Omental fat pad (tissue), 4 donors: ENCODE measurements around the gene EID2B. TPM values are rescaled to one million over a fixed set of nuclear protein-coding genes. Genes with fewer than 3 reads are reported as not detected.

Experiments used
- ATAC-seq: fragments of 150-250 bp; one replicate; pipeline ENCODE4 v1.9.1; 2016; ENCODE audit warnings: mild to moderate bottlenecking, moderate library complexity; ENCODE audit not compliant: low FRiP score
- DNase-seq: peaks from one replicate; pipeline ENCODE4 v3.0.0-alpha.2; 2019; ENCODE audit warnings: low spot score
- total RNA-seq, 4 donors: library from RNA; depleted of rRNA; stranded (reverse); fragments of >200 nt; gene quantifications; one replicate each; pipeline ENCODE4 v1.1.0, GENCODE V29; 2016
- TF ChIP-seq, protein P1 (sequence below), 3 donors: fragments of 450-650 bp; IDR thresholded peaks; one replicate each; pipeline ENCODE4 v1.5.1; 2016 to 2017; ENCODE audit warnings: antibody characterized with exemption in 3 of 3, mild to moderate bottlenecking in 3 of 3, moderate library complexity in 2 of 3

The EID2B gene
- total RNA-seq, 4 donors from 2014 or later: 1.8 to 4.4 (median 2.3) TPM

DNA sequence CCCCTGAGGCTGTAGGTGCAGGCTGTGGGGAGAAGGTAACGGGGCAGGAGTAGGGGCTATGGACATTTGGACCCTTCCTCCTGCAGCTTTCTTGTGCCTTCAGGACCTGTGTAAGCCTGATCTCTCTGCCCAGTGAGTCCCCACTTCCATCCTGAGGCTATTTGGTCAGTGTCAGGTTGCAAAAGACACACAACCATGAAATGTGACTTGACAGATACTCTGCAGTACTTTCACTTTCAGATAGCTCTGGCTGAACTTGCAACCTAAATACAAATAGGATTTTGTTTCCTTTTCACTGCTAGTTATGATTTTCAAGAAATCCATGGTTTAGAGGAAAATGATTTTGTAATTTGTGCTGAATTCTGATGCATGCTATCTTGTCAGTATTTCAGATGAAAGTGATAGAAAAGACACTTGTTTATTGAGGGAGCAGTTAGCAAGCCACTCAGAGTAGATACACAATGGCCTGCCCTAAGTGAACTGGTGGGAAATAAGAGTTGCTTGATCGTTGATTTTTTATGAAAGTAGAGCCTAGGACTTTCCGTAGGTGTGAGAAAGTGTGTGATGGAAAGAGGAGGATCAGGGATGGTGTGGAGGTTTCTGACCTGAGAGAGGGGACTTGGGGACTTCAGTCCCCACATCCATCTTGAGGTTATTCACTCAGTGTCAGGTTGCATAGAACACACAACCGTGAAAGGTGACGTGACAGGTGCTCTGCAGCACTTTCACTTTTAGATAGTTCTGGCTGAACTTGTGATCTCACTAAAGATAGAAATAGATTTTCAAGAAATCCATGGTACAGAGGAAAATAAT, 25.4 kb upstream of the EID2B start:
- no peak for ATAC-seq
- no peak for DNase-seq
- TF ChIP-seq, protein P1, sequence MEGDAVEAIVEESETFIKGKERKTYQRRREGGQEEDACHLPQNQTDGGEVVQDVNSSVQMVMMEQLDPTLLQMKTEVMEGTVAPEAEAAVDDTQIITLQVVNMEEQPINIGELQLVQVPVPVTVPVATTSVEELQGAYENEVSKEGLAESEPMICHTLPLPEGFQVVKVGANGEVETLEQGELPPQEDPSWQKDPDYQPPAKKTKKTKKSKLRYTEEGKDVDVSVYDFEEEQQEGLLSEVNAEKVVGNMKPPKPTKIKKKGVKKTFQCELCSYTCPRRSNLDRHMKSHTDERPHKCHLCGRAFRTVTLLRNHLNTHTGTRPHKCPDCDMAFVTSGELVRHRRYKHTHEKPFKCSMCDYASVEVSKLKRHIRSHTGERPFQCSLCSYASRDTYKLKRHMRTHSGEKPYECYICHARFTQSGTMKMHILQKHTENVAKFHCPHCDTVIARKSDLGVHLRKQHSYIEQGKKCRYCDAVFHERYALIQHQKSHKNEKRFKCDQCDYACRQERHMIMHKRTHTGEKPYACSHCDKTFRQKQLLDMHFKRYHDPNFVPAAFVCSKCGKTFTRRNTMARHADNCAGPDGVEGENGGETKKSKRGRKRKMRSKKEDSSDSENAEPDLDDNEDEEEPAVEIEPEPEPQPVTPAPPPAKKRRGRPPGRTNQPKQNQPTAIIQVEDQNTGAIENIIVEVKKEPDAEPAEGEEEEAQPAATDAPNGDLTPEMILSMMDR (IDR thresholded peaks at IDR 0.05): no peak

- no peak for ATAC-seq
- no peak for DNase-seq
- TF ChIP-seq, protein P1 (IDR thresholded peaks at IDR 0.05): no peak
These were observed 23.2 kb upstream of the EID2B start for GRCh38 chr19:39555883-39556282.

GRCh38 chr19:39554701-39555311, 22.2 kb upstream of the EID2B start:
- no peak for ATAC-seq
- no peak for DNase-seq
- TF ChIP-seq, protein P1 (IDR thresholded peaks at IDR 0.05): no peak

- DNase-seq (no peak), ATAC-seq (no peak)
- TF ChIP-seq, protein P1 (IDR thresholded peaks at IDR 0.05): no peak
These were observed 20.5 kb upstream of the EID2B start for GRCh38 chr19:39553082-39553652.

GRCh38 chr19:39550197-39550596, 17.5 kb upstream of the EID2B start:
- TF ChIP-seq, protein P1 (IDR thresholded peaks at IDR 0.05): no peak

GRCh38 chr19:39546599-39546998, 13.9 kb upstream of the EID2B start:
- ATAC-seq (no peak), DNase-seq (no peak)
- TF ChIP-seq, protein P1 (IDR thresholded peaks at IDR 0.05): no peak

More at GRCh38 chr19:39550197-39550596, 17.5 kb upstream of the EID2B start:
- ATAC-seq (no peak), DNase-seq (no peak)
